GM10248 (cell line): Measurements from ENCODE around the gene LMF1.

Experiments used
- CTCF ChIA-PET: fragments of 300-600 bp; sonication (Branson Sonifier 250); formaldehyde crosslinking; extraction: SDS; loops from one replicate; lab custom pipeline; 2021; ENCODE audit warnings: antibody characterized with exemption; lab: Yijun Ruan, JAX
- POLR2A ChIA-PET: fragments of 350-650 bp; sonication (Branson Sonifier 250); formaldehyde crosslinking; extraction: SDS; loops from one replicate; lab custom pipeline; 2020; ENCODE audit warnings: antibody characterized with exemption; lab: Yijun Ruan, JAX
- DNase-seq: peaks from one replicate; pipeline ENCODE4 v3.0.0; 2012; ENCODE audit errors: extremely low spot score
- CTCF ChIP-seq: IDR thresholded peaks from 2 replicates; pipeline ENCODE4 v1.5.1; 2012; ENCODE audit warnings: mild to moderate bottlenecking, low read depth; ENCODE audit errors: extremely low read depth, missing control alignments, control extremely low read depth

LMF1 gene

GRCh38 chr16:887846-888245 is 82.9 kb downstream of the LMF1 start:
- DNase-seq: no peak
- no peak for TF ChIP-seq CTCF
- ChIA-PET POLR2A (no interaction called here), CTCF (no interaction called here)

DNA sequence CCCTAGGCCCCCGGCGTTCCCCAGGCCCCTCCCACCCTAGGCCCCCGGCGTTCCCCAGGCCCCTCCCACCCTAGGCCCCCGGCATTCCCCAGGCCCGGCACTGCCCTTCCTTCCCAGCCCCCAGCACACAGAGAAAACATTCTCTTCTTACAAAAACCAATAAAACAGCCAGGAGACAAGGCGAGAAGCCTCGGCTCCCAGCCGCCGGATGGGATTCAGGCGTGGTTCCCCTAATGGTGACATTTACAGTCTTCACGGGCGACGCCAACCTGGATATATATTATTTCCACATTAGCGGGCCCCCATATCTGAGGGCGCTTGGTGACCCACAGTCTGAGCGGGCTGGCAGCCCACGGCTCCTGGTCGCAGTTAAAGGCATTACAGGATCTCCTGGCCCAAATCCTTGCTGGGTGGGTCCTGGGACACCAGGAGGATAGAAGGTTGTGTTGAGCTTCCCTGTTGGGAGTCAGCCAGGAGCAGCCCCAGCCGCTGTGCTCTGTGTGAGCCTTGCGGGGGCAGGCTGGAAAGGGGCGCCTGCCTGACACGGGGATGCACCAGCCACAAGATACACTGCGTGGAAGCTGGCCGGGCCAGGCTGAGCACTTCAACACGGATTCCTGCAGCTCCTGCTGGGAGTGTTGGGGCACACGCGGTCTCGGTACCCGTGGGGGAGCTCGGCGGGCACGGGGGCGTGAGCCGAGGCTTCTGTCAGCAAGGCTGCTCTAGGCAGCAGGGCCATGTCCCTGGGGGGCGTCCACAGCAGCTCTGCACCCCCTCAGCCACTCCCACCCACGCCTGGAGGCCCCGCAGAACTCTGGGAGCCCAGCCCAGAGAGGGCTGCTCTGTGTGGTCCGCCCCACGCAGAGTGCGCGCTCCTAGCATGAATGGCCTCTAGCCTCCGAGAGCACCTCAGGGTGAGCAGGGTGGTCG is 83.7 kb downstream of the LMF1 start:
- POLR2A ChIA-PET: no interaction called here
- no peak for DNase-seq
- no peak for TF ChIP-seq CTCF
- CTCF ChIA-PET: no interaction called here

DNA sequence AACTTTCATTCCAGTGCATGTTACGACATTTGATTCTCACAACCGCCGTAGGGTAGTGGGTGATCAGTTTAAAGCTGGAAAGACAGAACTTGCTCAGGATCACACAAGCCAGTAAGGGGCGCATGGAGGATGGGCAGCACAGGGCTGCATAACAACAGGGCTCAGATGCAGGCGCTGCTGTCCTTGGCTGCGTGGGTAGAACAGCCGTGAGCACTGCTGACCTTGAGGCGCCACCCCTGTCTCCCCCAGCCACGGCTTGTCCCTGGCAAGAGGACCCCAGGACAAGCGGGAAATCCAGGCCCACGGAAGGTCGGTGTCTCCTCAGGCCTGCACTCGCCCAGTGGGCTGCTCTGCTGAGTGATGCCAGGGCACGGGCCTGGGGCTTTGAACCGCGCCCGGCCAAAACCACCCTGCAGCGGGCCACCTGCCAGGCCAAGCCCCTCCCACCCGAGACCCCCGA is 84.7 kb downstream of the LMF1 start:
- DNase-seq: no peak
- ChIA-PET CTCF (no interaction called here), POLR2A (no interaction called here)
- no peak for TF ChIP-seq CTCF

DNA sequence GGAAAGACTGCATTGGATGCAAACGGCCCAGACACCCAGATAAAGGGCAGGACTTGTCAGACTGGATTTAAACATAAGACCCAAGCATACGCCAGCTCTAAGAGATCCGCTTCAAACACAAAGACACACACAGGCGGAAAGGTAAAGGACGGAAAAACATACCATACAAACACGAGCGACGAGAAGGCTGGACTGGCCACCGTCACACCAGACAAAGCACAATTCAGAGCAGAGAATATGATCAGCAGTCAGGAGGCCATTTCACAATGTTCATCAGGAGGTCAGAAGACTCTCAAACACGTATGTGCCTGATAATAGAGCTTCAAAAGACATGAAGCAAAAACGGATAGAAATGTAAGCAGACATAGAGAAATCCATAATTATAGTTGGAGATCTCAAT is 85.4 kb downstream of the LMF1 start:
- ChIA-PET POLR2A (no interaction called here), CTCF (no interaction called here)
- TF ChIP-seq CTCF: no peak
- no peak for DNase-seq

DNA sequence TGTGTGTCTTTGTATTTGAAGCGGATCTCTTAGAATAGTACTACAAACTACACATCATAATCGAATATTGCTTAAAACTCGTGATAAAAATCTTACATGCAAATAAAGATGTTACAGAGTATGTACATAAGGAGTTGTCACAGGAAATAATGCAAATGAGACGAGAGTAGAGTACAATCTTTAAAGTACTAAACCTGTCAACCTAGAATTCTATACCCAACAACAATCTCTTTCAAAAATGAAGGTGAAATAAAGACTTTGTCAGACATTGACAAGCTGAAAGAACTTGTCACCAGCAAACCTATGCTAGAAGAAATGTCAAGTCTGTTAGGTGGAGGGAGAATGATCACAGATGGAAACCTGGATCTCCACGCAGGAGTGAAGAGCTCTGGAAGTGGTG is 86.6 kb downstream of the LMF1 start:
- DNase-seq: no peak
- ChIA-PET CTCF (interaction anchor here (1.2 kb wide), 1 partner anchor 8 kb away, joined by 3 read pairs; no protein-coding TSS in a partner anchor), POLR2A (no interaction called here)
- TF ChIP-seq CTCF: no peak

DNA sequence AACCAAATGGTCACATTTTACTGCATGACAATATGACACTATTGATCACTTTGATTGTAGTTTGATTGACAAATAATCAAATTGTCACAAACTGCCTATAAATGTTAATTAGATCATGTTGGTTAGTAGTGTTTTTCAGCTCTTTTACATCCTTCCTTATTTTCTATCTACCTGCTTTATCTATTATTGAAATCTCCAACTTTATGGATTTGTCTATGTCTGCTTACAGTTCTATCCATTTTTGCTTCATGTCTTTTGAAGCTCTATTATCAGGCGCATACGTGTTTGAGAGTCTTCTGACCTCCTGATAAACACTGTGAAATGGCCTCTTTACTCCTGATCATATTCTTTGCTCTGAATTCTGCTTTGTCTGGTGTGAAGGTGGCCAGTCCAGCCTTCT is 87.0 kb downstream of the LMF1 start:
- DNase-seq: no peak
- TF ChIP-seq CTCF: no peak
- ChIA-PET CTCF (interaction anchor here (1.2 kb wide), 1 partner anchor 8 kb away, joined by 3 read pairs; no protein-coding TSS in a partner anchor), POLR2A (no interaction called here)
